GM12801 (cell line): ENCODE measurements around the gene ATG7.

Source experiments
- CTCF ChIP-seq: IDR thresholded peaks from one replicate; pipeline ENCODE4 v1.5.1; 2011; ENCODE audit warnings: control low read depth; ENCODE audit not compliant: insufficient read length; ENCODE audit errors: extremely low read depth

The ATG7 gene

GRCh38 chr3:11405323-11405722, 133.1 kb downstream of the ATG7 start:
- TF ChIP-seq CTCF, result no peak

GRCh38 chr3:11407644-11408043, 135.4 kb downstream of the ATG7 start:
- no peak for TF ChIP-seq CTCF

GRCh38 chr3:11410564-11410963, 138.4 kb downstream of the ATG7 start:
- TF ChIP-seq CTCF, result no peak

GRCh38 chr3:11411956-11412355, 139.8 kb downstream of the ATG7 start:
- TF ChIP-seq CTCF, result no peak

- TF ChIP-seq CTCF, result no peak
These were observed 140.9 kb downstream of the ATG7 start for GRCh38 chr3:11413071-11413470.

- no peak for TF ChIP-seq CTCF
These were observed 142.9 kb downstream of the ATG7 start for GRCh38 chr3:11415099-11415498.

GRCh38 chr3:11420066-11420465, 147.9 kb downstream of the ATG7 start:
- no peak for TF ChIP-seq CTCF

- no peak for TF ChIP-seq CTCF
These were observed 150.1 kb downstream of the ATG7 start for GRCh38 chr3:11422291-11422690.
